HG02759 (cell line): ENCODE measurements around the gene WFDC10B.
"Not testable (repeated sequence)": the region's sequence is repeated elsewhere in the genome, so short reads cannot be mapped to it uniquely, and the experiment has no call there.

Experiments used
- ATAC-seq: cut with Tn5 transposase; IDR thresholded peaks from one replicate; pipeline ENCODE4 v1.9.1; 2021; ENCODE audit warnings: mild to moderate bottlenecking, moderate library complexity; ENCODE audit not compliant: unreplicated experiment

Gene WFDC10B

DNA sequence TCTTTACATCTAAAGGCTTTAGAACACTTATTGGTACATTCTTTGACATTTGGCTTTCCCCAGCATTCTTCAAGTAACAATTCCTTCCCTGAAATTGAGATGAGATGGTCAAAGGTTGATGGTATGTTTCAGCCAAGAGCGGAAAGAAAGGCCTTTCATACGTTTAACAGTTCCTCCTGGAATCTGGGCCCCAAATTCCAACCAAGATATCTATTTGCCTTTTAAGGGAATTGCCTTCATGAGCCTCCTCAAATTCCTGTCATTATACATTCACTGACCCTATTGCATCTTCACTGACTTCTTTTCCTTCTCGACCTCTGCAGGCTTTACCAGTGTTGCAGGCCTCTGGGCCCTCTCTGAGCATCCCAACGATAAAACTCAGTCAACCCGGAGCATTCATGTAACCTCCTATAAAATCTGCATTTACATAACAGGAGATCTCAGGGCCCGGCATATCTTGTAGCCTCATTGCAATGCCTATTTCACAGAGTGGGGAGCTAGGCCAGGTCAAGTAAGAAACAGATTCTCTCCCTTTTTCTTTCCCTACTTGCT, 55.4 kb downstream of the WFDC10B start:
- no peak for ATAC-seq

- ATAC-seq, result no peak
Measured at GRCh38 chr20:45647441-45648050, 57.3 kb downstream of the WFDC10B start.

GRCh38 chr20:45646875-45647274, 57.9 kb downstream of the WFDC10B start:
- no peak for ATAC-seq

- ATAC-seq, result not testable (repeated sequence)
Measured at GRCh38 chr20:45645869-45646268, 59.0 kb downstream of the WFDC10B start.

DNA sequence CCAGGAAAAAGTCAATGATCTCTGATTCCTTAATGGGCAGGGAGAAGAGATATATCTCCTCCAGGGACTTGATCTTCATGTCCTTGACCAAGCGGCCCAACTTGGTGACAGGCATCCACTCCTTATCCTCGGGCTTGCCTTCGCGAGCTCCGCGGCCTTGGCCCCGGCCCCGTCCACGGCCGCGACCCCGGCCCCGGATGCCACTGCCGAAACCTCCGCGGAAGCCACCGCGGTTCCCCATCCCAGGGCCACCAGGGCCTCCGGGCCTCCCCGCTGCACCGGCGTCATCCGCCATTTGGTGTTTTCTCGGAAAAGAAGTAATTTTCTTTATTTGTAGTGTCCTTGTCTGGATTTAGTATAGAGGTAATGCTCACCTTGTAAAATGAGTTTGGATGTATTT, 63.7 kb downstream of the WFDC10B start:
- ATAC-seq, result not testable (repeated sequence)

DNA sequence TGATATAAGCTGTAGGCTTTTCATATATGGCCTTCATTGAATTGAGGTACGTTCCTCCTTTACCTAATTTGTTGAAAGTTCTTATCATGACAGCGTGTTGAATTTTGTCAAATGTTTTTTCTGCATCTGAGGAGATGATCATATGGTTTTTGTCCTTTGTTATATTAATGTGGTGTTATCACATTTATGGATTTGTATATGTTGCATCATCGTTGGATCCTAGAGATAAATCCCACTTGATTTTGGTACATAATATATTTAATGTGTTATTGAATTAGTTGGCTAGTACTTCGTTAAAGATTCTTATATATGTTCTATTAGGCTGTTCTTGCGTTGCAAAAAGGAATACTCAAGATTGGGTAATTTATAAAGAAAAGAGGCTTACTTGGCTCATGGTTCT, 65.1 kb downstream of the WFDC10B start:
- no peak for ATAC-seq

DNA sequence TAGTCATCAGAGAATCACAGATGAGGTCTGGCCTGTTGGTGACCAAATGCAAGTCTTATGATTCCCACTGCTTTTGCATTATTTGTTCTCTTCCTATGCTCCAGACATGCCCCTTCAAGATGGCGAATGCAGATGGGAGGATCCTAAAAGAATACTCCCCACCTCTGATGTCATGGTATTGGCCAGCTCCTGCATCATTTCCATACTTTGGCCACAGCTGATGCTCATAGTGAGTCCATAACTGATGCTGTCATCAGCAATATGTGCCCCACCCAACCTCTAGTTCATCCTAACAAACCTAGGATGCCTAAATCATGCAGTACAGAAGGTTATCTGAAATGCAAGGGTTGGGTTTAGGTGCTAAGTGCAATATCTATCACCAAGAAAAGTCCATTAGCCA, 68.3 kb downstream of the WFDC10B start:
- no peak for ATAC-seq
